Keratinocyte (primary cell): Measurements from ENCODE around the gene SRPK1.

Source experiments
- EZH2 ChIP-seq: IDR thresholded peaks from one replicate; pipeline ENCODE4 v1.6.1; 2012; ENCODE audit warnings: inconsistent platforms, mild to moderate bottlenecking, low read length, moderate library complexity
- TF ChIP-seq, protein P1 (sequence below), 3 experiments: IDR thresholded peaks in 1 of 3; conservative IDR thresholded peaks in 1 of 3; optimal IDR thresholded peaks in 1 of 3; 2 replicates in 2 of 3; 3 replicates in 1 of 3; pipeline versions ENCODE3 to v1.5.1; 2011; ENCODE audit warnings: low read length in 3 of 3, mild to moderate bottlenecking in 3 of 3, moderate library complexity in 2 of 3, control low read depth in 1 of 3, inconsistent platforms in 1 of 3; ENCODE audit not compliant: insufficient read depth in 2 of 3; ENCODE audit errors: extremely low read depth in 1 of 3

DNA sequence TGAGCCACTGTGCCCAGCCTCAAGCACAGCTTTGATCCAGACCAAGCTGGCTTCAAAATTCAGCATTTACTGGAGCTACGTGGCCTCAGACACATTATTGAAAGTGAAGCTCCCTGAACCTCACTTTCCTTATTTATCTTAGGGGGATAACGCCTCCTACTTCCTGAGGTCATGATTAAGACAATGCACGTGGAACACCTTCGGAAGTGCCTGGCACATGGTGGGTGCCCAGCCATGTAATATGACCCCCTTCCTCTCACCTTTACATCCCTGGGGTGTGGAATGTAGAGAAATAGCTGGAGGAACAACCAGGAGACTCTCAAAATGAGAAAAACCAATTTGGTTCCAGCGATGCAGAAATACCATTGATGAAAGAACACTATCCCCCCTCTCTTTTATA lies 122.2 kb downstream of the SRPK1 start:
- TF ChIP-seq, protein P1, sequence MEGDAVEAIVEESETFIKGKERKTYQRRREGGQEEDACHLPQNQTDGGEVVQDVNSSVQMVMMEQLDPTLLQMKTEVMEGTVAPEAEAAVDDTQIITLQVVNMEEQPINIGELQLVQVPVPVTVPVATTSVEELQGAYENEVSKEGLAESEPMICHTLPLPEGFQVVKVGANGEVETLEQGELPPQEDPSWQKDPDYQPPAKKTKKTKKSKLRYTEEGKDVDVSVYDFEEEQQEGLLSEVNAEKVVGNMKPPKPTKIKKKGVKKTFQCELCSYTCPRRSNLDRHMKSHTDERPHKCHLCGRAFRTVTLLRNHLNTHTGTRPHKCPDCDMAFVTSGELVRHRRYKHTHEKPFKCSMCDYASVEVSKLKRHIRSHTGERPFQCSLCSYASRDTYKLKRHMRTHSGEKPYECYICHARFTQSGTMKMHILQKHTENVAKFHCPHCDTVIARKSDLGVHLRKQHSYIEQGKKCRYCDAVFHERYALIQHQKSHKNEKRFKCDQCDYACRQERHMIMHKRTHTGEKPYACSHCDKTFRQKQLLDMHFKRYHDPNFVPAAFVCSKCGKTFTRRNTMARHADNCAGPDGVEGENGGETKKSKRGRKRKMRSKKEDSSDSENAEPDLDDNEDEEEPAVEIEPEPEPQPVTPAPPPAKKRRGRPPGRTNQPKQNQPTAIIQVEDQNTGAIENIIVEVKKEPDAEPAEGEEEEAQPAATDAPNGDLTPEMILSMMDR (optimal IDR thresholded peaks at IDR 0.05 in 1 of 3, IDR thresholded peaks at IDR 0.05 in 1 of 3, conservative IDR thresholded peaks at IDR 0.05 in 1 of 3; ENCODE audit: extremely low read depth in 1 of 3, insufficient read depth in 2 of 3, low read length in 3 of 3) = no peak
- no peak for TF ChIP-seq EZH2
